Measurements from ENCODE around the gene NID2. TPM values are rescaled to one million over a fixed set of nuclear protein-coding genes. Genes with fewer than 3 reads are reported as not detected.

The NID2 gene
- total and polyA plus RNA-seq, 4 donors = 2.3 to 23.3 (median 10.1) TPM

DNA sequence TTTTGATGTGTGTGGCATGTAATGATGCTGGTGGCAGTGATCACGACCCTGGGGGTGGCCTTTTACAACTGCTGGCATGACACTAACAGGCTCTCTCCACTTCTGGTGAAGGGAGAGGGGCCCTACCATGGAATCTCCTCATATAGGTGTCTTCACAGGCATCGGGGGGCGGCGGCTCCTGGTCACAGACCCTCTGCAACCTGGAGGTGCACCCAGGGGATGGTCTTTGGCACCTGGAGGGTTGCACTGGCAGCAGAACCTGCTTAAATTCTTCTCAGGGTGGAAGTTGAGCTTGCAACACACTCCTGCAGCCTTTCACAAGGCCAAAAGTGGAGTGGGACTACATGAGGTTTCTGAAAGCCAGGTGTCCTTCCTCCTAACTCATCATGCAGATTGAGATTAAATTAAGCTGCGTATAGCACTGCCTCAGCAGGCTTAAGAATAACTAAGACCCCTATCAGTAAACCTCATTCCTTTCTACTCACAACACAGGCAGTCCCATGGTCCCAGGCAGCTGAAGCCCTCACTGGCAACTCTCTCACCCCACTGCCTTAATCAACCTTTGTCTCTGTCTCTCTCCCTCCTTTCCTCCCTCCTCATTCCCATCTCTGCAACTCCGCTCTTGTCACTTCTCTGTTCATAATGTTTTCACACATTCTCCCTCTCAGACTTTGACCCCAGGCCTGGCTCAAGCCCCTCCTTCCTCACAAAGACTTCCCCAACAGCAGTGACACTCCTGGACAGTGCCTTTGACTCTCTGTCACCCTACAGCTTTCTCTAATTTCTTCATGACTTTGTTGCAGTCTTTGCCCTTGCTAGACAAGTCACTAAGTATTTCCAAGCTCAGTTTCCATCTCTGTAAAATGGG lies 18.9 kb downstream of the NID2 start:
- no peak overlapping the region for H3K9ac ChIP-seq (ENCODE audit: low read depth in 1 of 2, low read length in 2 of 2)
- no peaks in the 10 kb centered on the region for H3K36me3 ChIP-seq (ENCODE audit: control insufficient read depth in 4 of 4, insufficient read depth in 3 of 4, low read depth in 1 of 4, low read length in 3 of 4)
- WGBS = 59% methylated on average over 6 of the region's 6 CpGs
- H3K4me1 ChIP-seq (ENCODE audit: control insufficient read depth in 4 of 4, insufficient read depth in 4 of 4, low read length in 3 of 4) = no peaks in the 10 kb centered on the region
- DNase-seq (ENCODE audit: low spot score) = no peak
- TF ChIP-seq NR2F2 (IDR thresholded peaks at IDR 0.05) = no peak
- TF ChIP-seq HNF4G (IDR thresholded peaks at IDR 0.05) = no peak
- no peaks in the 10 kb centered on the region for H3K9me3 ChIP-seq (ENCODE audit: control insufficient read depth in 4 of 4, low read length in 3 of 4)
- H3K27ac ChIP-seq (ENCODE audit: low read depth in 1 of 2, low read length in 2 of 2) = no peak overlapping the region
- H3K4me3 ChIP-seq (ENCODE audit: low read depth in 1 of 3, low read length in 3 of 3) = no peak overlapping the region
- peaks cover 0 to 9% (median under 1%) of the 10 kb centered on the region in 4 donors for H3K27me3 ChIP-seq (ENCODE audit: control insufficient read depth in 4 of 4, insufficient read depth in 4 of 4, low read length in 3 of 4)

DNA sequence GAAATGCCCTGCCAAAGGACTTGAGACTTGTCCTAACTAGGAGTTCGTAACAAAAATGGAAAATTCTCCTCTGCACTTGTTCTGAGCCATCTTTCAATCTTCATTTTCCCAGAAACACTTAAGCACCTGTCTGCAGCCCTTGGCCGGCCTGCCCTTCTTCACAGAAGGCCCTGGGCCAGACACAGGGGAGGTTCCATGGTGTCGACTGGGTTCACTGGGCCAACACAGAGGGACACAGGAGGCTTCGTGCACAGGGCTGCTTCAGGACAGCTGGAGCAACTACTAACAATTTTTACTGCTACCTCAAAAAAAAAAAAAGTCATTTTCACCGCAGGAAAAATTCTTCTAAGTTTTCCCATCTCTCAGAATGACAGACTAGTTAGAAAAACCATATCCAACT lies 19.6 kb downstream of the NID2 start:
- TF ChIP-seq, protein P1, sequence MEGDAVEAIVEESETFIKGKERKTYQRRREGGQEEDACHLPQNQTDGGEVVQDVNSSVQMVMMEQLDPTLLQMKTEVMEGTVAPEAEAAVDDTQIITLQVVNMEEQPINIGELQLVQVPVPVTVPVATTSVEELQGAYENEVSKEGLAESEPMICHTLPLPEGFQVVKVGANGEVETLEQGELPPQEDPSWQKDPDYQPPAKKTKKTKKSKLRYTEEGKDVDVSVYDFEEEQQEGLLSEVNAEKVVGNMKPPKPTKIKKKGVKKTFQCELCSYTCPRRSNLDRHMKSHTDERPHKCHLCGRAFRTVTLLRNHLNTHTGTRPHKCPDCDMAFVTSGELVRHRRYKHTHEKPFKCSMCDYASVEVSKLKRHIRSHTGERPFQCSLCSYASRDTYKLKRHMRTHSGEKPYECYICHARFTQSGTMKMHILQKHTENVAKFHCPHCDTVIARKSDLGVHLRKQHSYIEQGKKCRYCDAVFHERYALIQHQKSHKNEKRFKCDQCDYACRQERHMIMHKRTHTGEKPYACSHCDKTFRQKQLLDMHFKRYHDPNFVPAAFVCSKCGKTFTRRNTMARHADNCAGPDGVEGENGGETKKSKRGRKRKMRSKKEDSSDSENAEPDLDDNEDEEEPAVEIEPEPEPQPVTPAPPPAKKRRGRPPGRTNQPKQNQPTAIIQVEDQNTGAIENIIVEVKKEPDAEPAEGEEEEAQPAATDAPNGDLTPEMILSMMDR (IDR thresholded peaks at IDR 0.05; ENCODE audit: low read depth, low read length, missing input control) = no peak
- TF ChIP-seq, protein P2, sequence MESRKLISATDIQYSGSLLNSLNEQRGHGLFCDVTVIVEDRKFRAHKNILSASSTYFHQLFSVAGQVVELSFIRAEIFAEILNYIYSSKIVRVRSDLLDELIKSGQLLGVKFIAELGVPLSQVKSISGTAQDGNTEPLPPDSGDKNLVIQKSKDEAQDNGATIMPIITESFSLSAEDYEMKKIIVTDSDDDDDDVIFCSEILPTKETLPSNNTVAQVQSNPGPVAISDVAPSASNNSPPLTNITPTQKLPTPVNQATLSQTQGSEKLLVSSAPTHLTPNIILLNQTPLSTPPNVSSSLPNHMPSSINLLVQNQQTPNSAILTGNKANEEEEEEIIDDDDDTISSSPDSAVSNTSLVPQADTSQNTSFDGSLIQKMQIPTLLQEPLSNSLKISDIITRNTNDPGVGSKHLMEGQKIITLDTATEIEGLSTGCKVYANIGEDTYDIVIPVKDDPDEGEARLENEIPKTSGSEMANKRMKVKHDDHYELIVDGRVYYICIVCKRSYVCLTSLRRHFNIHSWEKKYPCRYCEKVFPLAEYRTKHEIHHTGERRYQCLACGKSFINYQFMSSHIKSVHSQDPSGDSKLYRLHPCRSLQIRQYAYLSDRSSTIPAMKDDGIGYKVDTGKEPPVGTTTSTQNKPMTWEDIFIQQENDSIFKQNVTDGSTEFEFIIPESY (IDR thresholded peaks at IDR 0.05) = no peak
- TF ChIP-seq HNF4G (IDR thresholded peaks at IDR 0.05) (no peak), RAD21 (IDR thresholded peaks at IDR 0.05) (no peak), JUND (IDR thresholded peaks at IDR 0.05) (no peak), FOXA1 (IDR thresholded peaks at IDR 0.05) (no peak), SP1 (IDR thresholded peaks at IDR 0.05) (no peak), YY1 (IDR thresholded peaks at IDR 0.05) (no peak), RXRA (IDR thresholded peaks at IDR 0.05) (no peak), NR2F2 (IDR thresholded peaks at IDR 0.05) (no peak), TAF1 (conservative IDR thresholded peaks at IDR 0.05) (no peak)
- TF ChIP-seq, protein P3, sequence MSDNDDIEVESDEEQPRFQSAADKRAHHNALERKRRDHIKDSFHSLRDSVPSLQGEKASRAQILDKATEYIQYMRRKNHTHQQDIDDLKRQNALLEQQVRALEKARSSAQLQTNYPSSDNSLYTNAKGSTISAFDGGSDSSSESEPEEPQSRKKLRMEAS (IDR thresholded peaks at IDR 0.05) = no peak
- TF ChIP-seq, protein P4, sequence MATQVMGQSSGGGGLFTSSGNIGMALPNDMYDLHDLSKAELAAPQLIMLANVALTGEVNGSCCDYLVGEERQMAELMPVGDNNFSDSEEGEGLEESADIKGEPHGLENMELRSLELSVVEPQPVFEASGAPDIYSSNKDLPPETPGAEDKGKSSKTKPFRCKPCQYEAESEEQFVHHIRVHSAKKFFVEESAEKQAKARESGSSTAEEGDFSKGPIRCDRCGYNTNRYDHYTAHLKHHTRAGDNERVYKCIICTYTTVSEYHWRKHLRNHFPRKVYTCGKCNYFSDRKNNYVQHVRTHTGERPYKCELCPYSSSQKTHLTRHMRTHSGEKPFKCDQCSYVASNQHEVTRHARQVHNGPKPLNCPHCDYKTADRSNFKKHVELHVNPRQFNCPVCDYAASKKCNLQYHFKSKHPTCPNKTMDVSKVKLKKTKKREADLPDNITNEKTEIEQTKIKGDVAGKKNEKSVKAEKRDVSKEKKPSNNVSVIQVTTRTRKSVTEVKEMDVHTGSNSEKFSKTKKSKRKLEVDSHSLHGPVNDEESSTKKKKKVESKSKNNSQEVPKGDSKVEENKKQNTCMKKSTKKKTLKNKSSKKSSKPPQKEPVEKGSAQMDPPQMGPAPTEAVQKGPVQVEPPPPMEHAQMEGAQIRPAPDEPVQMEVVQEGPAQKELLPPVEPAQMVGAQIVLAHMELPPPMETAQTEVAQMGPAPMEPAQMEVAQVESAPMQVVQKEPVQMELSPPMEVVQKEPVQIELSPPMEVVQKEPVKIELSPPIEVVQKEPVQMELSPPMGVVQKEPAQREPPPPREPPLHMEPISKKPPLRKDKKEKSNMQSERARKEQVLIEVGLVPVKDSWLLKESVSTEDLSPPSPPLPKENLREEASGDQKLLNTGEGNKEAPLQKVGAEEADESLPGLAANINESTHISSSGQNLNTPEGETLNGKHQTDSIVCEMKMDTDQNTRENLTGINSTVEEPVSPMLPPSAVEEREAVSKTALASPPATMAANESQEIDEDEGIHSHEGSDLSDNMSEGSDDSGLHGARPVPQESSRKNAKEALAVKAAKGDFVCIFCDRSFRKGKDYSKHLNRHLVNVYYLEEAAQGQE (IDR thresholded peaks at IDR 0.05) = no peak
- Histone ChIP-seq H3K4me1 (ENCODE audit: control insufficient read depth in 4 of 4, insufficient read depth in 4 of 4, low read length in 3 of 4) (no peaks in the 10 kb centered on the region), H3K9me3 (ENCODE audit: control insufficient read depth in 4 of 4, low read length in 3 of 4) (no peaks in the 10 kb centered on the region), H3K27ac (ENCODE audit: low read depth in 1 of 2, low read length in 2 of 2) (no peak overlapping the region), H3K27me3 (ENCODE audit: control insufficient read depth in 4 of 4, insufficient read depth in 4 of 4, low read length in 3 of 4) (peaks cover 0 to 5% (median under 1%) of the 10 kb centered on the region in 4 donors), H3K4me3 (ENCODE audit: low read depth in 1 of 3, low read length in 3 of 3) (no peak overlapping the region), H3K36me3 (ENCODE audit: control insufficient read depth in 4 of 4, insufficient read depth in 3 of 4, low read depth in 1 of 4, low read length in 3 of 4) (no peaks in the 10 kb centered on the region), H3K9ac (ENCODE audit: low read depth in 1 of 2, low read length in 2 of 2) (no peak overlapping the region)
- DNase-seq (ENCODE audit: low spot score) = no peak
- WGBS = 83% methylated on average over 5 of the region's 5 CpGs

Data from liver (tissue), 9 donors.